PC-9 (cell line): ENCODE results near the gene CDK11B. TPM values are rescaled to one million over a fixed set of nuclear protein-coding genes. Genes with fewer than 3 reads are reported as not detected.
"Not testable (repeated sequence)": the region's sequence is repeated elsewhere in the genome, so short reads cannot be mapped to it uniquely, and the experiment has no call there.

Source experiments
- BruUV-seq: library from RNA; stranded (reverse); fragments of 400-500 nt; replicated peaks from 2 replicates; lab custom pipeline; 2021; lab: Mats Ljungman, UMichigan
- CTCF ChIA-PET: fragments of 300-600 bp; sonication (Branson Sonifier 250); formaldehyde crosslinking; loops from one replicate; lab custom pipeline; 2022; ENCODE audit warnings: antibody characterized with exemption; lab: Charles Lee
- POLR2A ChIA-PET: fragments of 300-600 bp; sonication (Branson Sonifier 250); formaldehyde crosslinking; loops from one replicate; lab custom pipeline; 2022; ENCODE audit warnings: antibody characterized with exemption; ENCODE audit not compliant: unreplicated experiment; lab: Charles Lee
- DNase-seq, 2 experiments: peaks; one replicate each; pipeline versions ENCODE4 v3.0.0 to v3.0.0-alpha.2; 2015 to 2022; ENCODE audit warnings: mixed read lengths in 1 of 2
- H2AFZ ChIP-seq: fragments of 200-600 bp; sonication (generic); 2 replicates; pipeline ENCODE4 v1.8.1; 2017; ENCODE audit warnings: antibody characterized with exemption
- H3F3A ChIP-seq: fragments of 200-600 bp; sonication (generic); 2 replicates; pipeline ENCODE4 v1.8.1; 2017; ENCODE audit warnings: antibody characterized with exemption, mild to moderate bottlenecking, low read depth; ENCODE audit not compliant: insufficient read depth
- H3K27ac ChIP-seq: fragments of 200-600 bp; sonication (generic); 2 replicates; pipeline ENCODE4 v1.6.1; 2016; ENCODE audit warnings: mixed run types
- H3K27me3 ChIP-seq: fragments of 200-600 bp; sonication (generic); 2 replicates; pipeline ENCODE4 v1.6.1; 2016; ENCODE audit warnings: low read depth, mixed run types; ENCODE audit not compliant: insufficient read depth
- H3K36me3 ChIP-seq: fragments of 200-600 bp; sonication (generic); 2 replicates; pipeline ENCODE4 v1.6.1; 2016; ENCODE audit warnings: low read depth, mixed run types
- H3K4me1 ChIP-seq: fragments of 200-600 bp; sonication (generic); replicated peaks from 2 replicates; pipeline ENCODE4 v1.6.1; 2016; ENCODE audit warnings: mixed run types; ENCODE audit not compliant: insufficient read depth
- H3K4me2 ChIP-seq: fragments of 200-600 bp; sonication (generic); 2 replicates; pipeline ENCODE4 v1.6.1; 2017; ENCODE audit warnings: mixed run types
- H3K4me3 ChIP-seq: fragments of 200-600 bp; sonication (generic); 2 replicates; pipeline ENCODE4 v1.6.1; 2016; ENCODE audit warnings: mixed run types
- H3K79me2 ChIP-seq: fragments of 200-600 bp; sonication (generic); 2 replicates; pipeline ENCODE4 v1.6.1; 2017; ENCODE audit warnings: low read depth, mixed run types
- H3K9me2 ChIP-seq: fragments of 200-600 bp; sonication (generic); 2 replicates; pipeline ENCODE4 v1.8.1; 2017; ENCODE audit warnings: mild to moderate bottlenecking; ENCODE audit not compliant: insufficient read depth
- H3K9me3 ChIP-seq: fragments of 200-600 bp; sonication (generic); 2 replicates; pipeline ENCODE4 v1.8.1; 2016; ENCODE audit warnings: low read depth; ENCODE audit not compliant: insufficient read depth
- H4K20me1 ChIP-seq: fragments of 200-600 bp; sonication (generic); 2 replicates; pipeline ENCODE4 v1.8.1; 2017; ENCODE audit not compliant: insufficient read depth
- intact Hi-C: fragments of 100-400 bp; cut with micrococcal nuclease; formaldehyde crosslinking; loops from one replicate; pipeline ENCODE4 v1.10.0; 2022; ENCODE audit not compliant: unreplicated experiment
- total RNA-seq: library from RNA; stranded (reverse); gene quantifications from 2 replicates; pipeline ENCODE4 v1.2.3, GENCODE V29; 2021

The CDK11B gene
- total RNA-seq, 1 experiment from 2014 or later = 21.2 TPM

DNA sequence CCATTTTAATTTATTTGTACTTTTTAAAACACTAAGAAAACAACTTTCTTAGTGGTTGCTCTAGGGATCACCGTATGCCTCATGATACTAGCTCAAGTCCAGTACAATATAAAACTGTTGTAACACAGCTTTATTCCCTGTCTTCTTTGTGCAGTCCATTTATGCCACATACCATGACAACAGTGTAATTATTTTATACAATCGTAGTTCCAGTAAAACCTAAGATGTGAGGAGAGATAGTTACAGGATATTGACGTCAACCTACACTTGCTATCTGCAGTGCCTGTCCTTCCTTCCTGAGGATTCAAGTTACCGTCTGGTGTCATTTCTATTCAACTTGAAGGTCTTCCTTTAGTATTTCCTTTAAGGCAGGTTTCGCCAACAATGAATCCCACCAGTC lies 12.5 kb downstream of the CDK11B start:
- H2AFZ ChIP-seq, BruUV-seq, CTCF ChIA-PET, H3K27ac ChIP-seq, H3K9me3 ChIP-seq, H3K79me2 ChIP-seq, H3K4me3 ChIP-seq, H3K27me3 ChIP-seq, intact Hi-C loops, H3F3A ChIP-seq, DNase-seq, H3K4me1 ChIP-seq, H3K36me3 ChIP-seq, H4K20me1 ChIP-seq, H3K9me2 ChIP-seq, POLR2A ChIA-PET, H3K4me2 ChIP-seq: not testable (repeated sequence)

DNA sequence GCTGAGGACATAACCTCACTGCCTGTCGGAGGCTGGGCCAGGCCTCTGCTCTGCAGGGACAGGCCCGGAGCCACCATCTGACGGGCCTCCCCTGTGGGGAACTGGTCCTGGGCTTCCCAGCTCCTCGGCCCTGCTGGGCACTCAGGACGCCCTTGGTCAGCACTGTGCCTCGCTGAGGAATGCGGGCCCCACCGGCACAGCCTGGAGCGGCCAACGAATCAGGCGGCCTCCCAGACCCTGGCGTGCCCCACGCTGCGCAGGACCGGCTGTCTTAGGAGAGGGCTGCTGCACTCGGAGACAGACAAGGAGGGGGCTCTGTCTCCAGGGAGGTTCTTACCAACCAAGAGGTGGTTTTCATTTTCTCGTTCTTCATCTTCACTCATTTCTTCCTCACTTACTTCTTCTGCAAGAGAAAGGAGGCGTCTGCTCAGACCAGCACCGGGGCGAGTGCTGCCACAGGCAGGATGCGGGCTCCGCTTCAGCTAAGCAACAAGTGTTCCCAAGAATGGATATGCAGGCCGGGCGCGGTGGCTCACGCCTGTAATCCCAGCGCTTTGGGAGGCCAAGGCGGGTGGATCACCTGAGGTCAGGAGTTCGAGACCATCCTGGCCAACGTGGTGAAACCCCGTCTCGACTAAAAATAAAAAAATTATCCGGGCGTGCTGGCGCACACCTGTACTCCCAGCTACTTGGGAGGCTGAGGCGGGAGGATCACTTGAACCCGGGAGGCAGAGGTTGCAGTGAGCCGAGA lies 17.9 kb downstream of the CDK11B start:
- H3K4me3 ChIP-seq, intact Hi-C loops, CTCF ChIA-PET, H3F3A ChIP-seq, H3K4me1 ChIP-seq, H2AFZ ChIP-seq, H3K9me2 ChIP-seq, H3K27ac ChIP-seq, H3K36me3 ChIP-seq, POLR2A ChIA-PET, H3K27me3 ChIP-seq, DNase-seq, H3K79me2 ChIP-seq, BruUV-seq, H3K4me2 ChIP-seq, H4K20me1 ChIP-seq, H3K9me3 ChIP-seq: not testable (repeated sequence)

DNA sequence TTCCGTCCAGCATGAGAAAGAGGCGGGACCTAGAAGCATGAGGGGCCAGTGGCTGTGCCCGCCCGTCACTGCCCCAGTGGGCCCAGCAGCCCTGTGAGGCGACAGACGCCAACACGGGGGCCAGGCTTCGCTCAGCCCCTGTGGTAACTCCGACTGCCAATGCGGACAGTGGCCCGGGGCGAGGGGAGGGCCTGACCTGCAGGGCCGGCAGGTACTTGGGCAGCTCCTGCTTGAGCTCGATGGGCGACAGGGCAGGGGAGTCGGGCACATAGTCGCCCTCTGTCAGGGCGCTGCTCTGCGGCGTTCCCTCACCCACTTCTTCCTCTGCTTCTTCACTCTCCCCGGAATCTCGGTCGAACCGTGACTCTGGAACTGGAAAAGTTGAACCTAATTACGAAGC lies 18.7 kb downstream of the CDK11B start:
- POLR2A ChIA-PET, BruUV-seq, CTCF ChIA-PET: not testable (repeated sequence)

DNA sequence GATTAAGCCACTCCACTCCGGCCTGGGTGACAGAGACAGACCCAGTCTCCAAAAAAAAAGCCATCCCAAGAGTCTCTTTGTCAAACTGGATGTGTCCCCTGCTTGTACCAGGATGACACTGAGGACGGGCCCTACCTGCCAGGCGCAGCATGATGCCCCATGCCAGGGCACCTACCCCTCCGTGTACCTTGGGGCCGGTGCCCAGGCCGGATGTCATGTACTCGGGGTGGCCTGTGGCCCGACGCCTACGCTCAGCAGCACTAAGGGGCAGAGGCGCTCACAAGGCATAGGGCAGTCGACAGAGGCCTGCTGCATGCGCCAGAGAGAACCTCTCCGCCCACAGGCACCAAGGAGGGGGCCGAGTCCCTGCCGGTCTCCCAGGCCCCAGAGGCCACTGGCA lies 19.4 kb downstream of the CDK11B start:
- H2AFZ ChIP-seq, CTCF ChIA-PET, POLR2A ChIA-PET, DNase-seq, H3F3A ChIP-seq, H3K79me2 ChIP-seq, H3K4me2 ChIP-seq, BruUV-seq, H3K36me3 ChIP-seq, H4K20me1 ChIP-seq, H3K4me1 ChIP-seq, H3K27me3 ChIP-seq, intact Hi-C loops, H3K27ac ChIP-seq, H3K4me3 ChIP-seq, H3K9me2 ChIP-seq, H3K9me3 ChIP-seq: not testable (repeated sequence)

More for the DNA sequence above, 18.7 kb downstream of the CDK11B start:
- H3K27me3 ChIP-seq, H3K4me3 ChIP-seq, H3F3A ChIP-seq, H3K9me2 ChIP-seq, H3K27ac ChIP-seq, intact Hi-C loops, H3K79me2 ChIP-seq, H3K4me2 ChIP-seq, H2AFZ ChIP-seq, DNase-seq, H4K20me1 ChIP-seq, H3K36me3 ChIP-seq, H3K9me3 ChIP-seq, H3K4me1 ChIP-seq: not testable (repeated sequence)

DNA sequence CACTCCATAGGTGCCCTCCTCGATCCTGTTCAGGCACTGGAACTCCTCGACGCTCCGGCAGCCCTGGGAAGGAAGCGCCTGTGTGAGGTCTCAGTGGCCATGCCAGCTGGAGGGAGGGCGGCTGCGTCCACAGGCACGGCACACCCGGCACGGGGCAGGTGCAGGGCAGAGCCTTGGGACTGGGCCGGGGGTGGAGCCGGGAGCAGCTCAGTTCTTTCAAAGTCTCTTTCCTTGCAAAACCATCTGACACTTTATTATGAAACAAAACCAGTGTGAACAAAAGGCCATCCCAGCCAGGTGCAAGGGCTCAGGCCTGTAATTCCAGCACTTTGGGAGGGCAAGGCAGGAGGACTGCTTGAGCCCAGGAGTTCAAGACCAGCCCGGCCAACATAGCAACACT lies 20.3 kb downstream of the CDK11B start:
- DNase-seq, H3K27me3 ChIP-seq, H3K4me2 ChIP-seq, H3F3A ChIP-seq, H3K9me3 ChIP-seq, H3K4me3 ChIP-seq, CTCF ChIA-PET, H2AFZ ChIP-seq, H4K20me1 ChIP-seq, H3K9me2 ChIP-seq, H3K27ac ChIP-seq, H3K4me1 ChIP-seq, H3K79me2 ChIP-seq, BruUV-seq, H3K36me3 ChIP-seq, intact Hi-C loops: not testable (repeated sequence)
- POLR2A ChIA-PET = interaction anchor here (0.7 kb wide), 1 partner anchor 10 kb away, joined by 9 read pairs; no protein-coding TSS in a partner anchor

DNA sequence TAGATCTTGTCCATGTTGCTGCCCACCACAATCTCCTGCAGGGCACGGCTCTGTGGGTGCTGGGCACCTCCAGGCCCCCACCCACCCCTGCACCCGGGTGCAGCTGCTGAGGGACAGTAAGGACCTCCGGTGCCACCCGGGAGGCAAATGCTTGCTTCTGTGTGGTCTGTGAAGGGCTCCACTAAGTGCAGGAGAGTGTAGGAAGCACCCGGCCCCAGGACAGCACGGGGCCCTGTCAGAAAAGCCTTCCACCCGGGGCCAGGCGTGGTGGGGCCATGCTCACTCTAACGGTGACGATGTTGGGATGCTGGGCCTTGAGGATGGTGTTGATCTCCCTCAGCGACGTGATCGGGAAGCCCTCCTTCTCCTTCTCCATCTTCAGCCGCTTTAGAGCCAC lies 21.3 kb downstream of the CDK11B start:
- POLR2A ChIA-PET, intact Hi-C loops, H3K4me1 ChIP-seq, H3F3A ChIP-seq, H3K4me3 ChIP-seq, H3K36me3 ChIP-seq, H4K20me1 ChIP-seq, H3K27ac ChIP-seq, BruUV-seq, H2AFZ ChIP-seq, H3K9me3 ChIP-seq, H3K27me3 ChIP-seq, H3K79me2 ChIP-seq, H3K4me2 ChIP-seq, H3K9me2 ChIP-seq, DNase-seq, CTCF ChIA-PET: not testable (repeated sequence)

DNA sequence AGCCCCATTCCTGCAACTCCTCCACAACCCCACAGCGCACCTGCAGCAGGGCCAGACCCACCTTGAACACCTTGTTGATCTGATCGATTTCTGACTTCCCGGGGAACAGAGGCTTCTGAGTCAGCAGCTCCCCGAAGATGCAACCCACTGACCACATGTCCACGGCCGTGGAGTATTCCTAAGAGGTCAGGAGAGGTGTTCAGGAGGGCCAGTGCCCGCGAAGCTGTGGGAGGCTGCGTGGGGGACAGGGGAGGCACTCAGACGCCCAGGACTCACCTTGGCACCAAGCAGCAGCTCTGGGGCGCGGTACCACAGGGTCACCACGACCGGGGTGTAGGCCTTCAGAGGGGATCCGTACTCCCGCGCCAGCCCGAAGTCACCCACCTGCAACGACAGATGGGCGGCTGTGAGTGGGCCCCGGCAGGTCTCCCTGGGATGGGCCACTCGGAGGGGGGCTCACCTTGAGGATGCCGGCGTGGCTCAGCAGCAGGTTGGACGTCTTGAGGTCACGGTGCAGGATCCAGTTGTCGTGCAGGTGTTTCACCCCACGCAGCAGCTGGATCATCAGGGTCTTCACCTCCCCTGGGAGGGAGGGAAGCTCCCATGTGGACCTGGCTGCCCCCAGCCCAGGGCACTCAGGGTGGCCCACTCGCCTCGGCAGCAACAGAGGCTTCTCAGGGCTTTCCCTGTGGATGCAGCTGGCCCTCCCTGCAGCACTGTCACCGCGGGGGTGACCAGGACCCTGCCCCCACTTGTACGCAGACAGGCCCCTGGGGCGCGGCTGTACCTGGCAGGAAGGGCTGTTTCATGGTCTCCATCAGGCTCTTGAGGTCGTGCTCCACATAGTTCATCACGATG lies 22.0 kb downstream of the CDK11B start:
- H3K4me1 ChIP-seq, H3K9me2 ChIP-seq, H3K4me3 ChIP-seq, intact Hi-C loops, CTCF ChIA-PET, H3K9me3 ChIP-seq, BruUV-seq, H2AFZ ChIP-seq, H3K27ac ChIP-seq, H4K20me1 ChIP-seq, H3K4me2 ChIP-seq, H3F3A ChIP-seq, POLR2A ChIA-PET, DNase-seq, H3K36me3 ChIP-seq, H3K79me2 ChIP-seq, H3K27me3 ChIP-seq: not testable (repeated sequence)
